GM23338 (cell line): Measurements from ENCODE around the gene GFRA1. TPM values are rescaled to one million over a fixed set of nuclear protein-coding genes. Genes with fewer than 3 reads are reported as not detected.

Source experiments
- ATAC-seq: fragments of 200-7000 bp; cut with Tn5 transposase; 3 replicates; pipeline ENCODE4 v1.9.1; 2020
- DNase-seq: peaks from one replicate; pipeline ENCODE4 v3.0.0-alpha.2; 2015; ENCODE audit warnings: low spot score
- H2AFZ ChIP-seq: fragments of 200-600 bp; sonication (generic); 2 replicates; pipeline ENCODE4 v1.8.0; 2016; ENCODE audit warnings: antibody characterized with exemption, mild to moderate bottlenecking, moderate library complexity
- H3F3A ChIP-seq: fragments of 200-600 bp; sonication (generic); replicated peaks from 2 replicates; pipeline ENCODE4 v1.8.0; 2017; ENCODE audit warnings: antibody characterized with exemption, mixed run types, low read depth
- H3K27ac ChIP-seq: fragments of 200-600 bp; sonication (generic); 2 replicates; pipeline ENCODE4 v1.6.1; 2016; ENCODE audit warnings: low read depth
- H3K27me3 ChIP-seq: fragments of 200-600 bp; sonication (generic); 2 replicates; pipeline ENCODE4 v1.8.0; 2016; ENCODE audit warnings: mild to moderate bottlenecking, mixed run types, moderate library complexity; ENCODE audit not compliant: insufficient read depth
- H3K36me3 ChIP-seq: fragments of 200-600 bp; sonication (generic); 2 replicates; pipeline ENCODE4 v1.8.0; 2016; ENCODE audit warnings: mild to moderate bottlenecking; ENCODE audit not compliant: insufficient read depth
- H3K4me1 ChIP-seq: fragments of 200-600 bp; sonication (generic); 2 replicates; pipeline ENCODE4 v1.8.0; 2016; ENCODE audit warnings: mild to moderate bottlenecking, moderate library complexity; ENCODE audit not compliant: insufficient read depth
- H3K4me2 ChIP-seq: fragments of 200-600 bp; sonication (generic); 2 replicates; pipeline ENCODE4 v1.7.1; 2017; ENCODE audit warnings: mixed run types
- H3K4me3 ChIP-seq: fragments of 200-600 bp; sonication (generic); 2 replicates; pipeline ENCODE4 v1.6.1; 2016; ENCODE audit warnings: mixed run types
- H3K79me2 ChIP-seq: fragments of 200-600 bp; sonication (generic); replicated peaks from 2 replicates; pipeline ENCODE4 v1.8.0; 2017; ENCODE audit warnings: mild to moderate bottlenecking; ENCODE audit not compliant: insufficient read depth
- H3K9me2 ChIP-seq: fragments of 200-600 bp; sonication (generic); 2 replicates; pipeline ENCODE4 v1.8.0; 2017; ENCODE audit not compliant: insufficient read depth
- H4K20me1 ChIP-seq: fragments of 200-600 bp; sonication (generic); replicated peaks from 2 replicates; pipeline ENCODE4 v1.8.0; 2017; ENCODE audit warnings: mild to moderate bottlenecking; ENCODE audit not compliant: insufficient read depth
- H3K27ac Mint-ChIP-seq: 2 replicates; pipeline ENCODE4 v1.8.0; 2020; ENCODE audit warnings: inconsistent platforms, mild to moderate bottlenecking, moderate library complexity, mixed read lengths
- H3K27me3 Mint-ChIP-seq: 3 replicates; pipeline ENCODE4 v1.8.0; 2022; ENCODE audit warnings: low read depth, mild to moderate bottlenecking, moderate library complexity, mixed read lengths, inconsistent platforms; ENCODE audit not compliant: insufficient read depth, poor library complexity
- H3K36me3 Mint-ChIP-seq: 3 replicates; pipeline ENCODE4 v1.8.0; 2021; ENCODE audit warnings: low read depth, mild to moderate bottlenecking, inconsistent platforms, moderate library complexity, mixed read lengths
- H3K4me1 Mint-ChIP-seq: 3 replicates; pipeline ENCODE4 v1.8.0; 2020; ENCODE audit warnings: mild to moderate bottlenecking, inconsistent platforms, mixed read lengths
- H3K4me3 Mint-ChIP-seq: 3 replicates; pipeline ENCODE4 v1.8.0; 2021; ENCODE audit warnings: moderate library complexity, mild to moderate bottlenecking, inconsistent platforms, mixed read lengths
- H3K9me3 Mint-ChIP-seq: 3 replicates; pipeline ENCODE4 v1.8.0; 2020; ENCODE audit warnings: moderate library complexity, mild to moderate bottlenecking, inconsistent platforms, mixed read lengths
- CREB1 ChIP-seq: fragments of 250-450 bp; sonication (Bioruptor Pico); IDR thresholded peaks from 2 replicates; pipeline ENCODE4 v1.5.0; 2020; ENCODE audit warnings: low read depth, mild to moderate bottlenecking, moderate library complexity
- CTCF ChIP-seq, 2 experiments: fragments of 200-600 bp in 1 of 2; sonication (generic) in 1 of 2; conservative IDR thresholded peaks; 2 replicates each; pipeline versions ENCODE4 v1.5.1 to v1.6.1; 2016 to 2017; ENCODE audit warnings: antibody characterized with exemption in 2 of 2, low read depth in 2 of 2, mild to moderate bottlenecking in 2 of 2, moderate library complexity in 1 of 2
- ETS1 ChIP-seq: IDR thresholded peaks from 2 replicates; pipeline ENCODE4 v1.6.1; 2016; ENCODE audit warnings: antibody characterized with exemption
- EZH2 ChIP-seq: fragments of 200-600 bp; sonication (generic); IDR thresholded peaks from one replicate; pipeline ENCODE4 v1.8.0; 2017; ENCODE audit warnings: antibody characterized with exemption, mild to moderate bottlenecking, low read depth; ENCODE audit not compliant: unreplicated experiment
- EZH2phosphoT487 ChIP-seq: fragments of 200-600 bp; sonication (generic); IDR thresholded peaks from one replicate; pipeline ENCODE4 v1.8.1; 2018; ENCODE audit warnings: antibody characterized with exemption; ENCODE audit not compliant: unreplicated experiment
- JUNB ChIP-seq: IDR thresholded peaks from one replicate; pipeline ENCODE4 v1.6.1; 2016; ENCODE audit warnings: antibody characterized with exemption; ENCODE audit not compliant: unreplicated experiment
- NANOG ChIP-seq: IDR thresholded peaks from 2 replicates; pipeline ENCODE4 v1.6.1; 2016; ENCODE audit warnings: antibody characterized with exemption, borderline replicate concordance
- POLR2AphosphoS5 ChIP-seq: IDR thresholded peaks from 2 replicates; pipeline ENCODE4 v1.6.1; 2016; ENCODE audit warnings: antibody characterized with exemption, low read depth
- STAT1 ChIP-seq: IDR thresholded peaks from one replicate; pipeline ENCODE4 v1.6.1; 2016; ENCODE audit warnings: antibody characterized with exemption; ENCODE audit not compliant: unreplicated experiment
- ZNF114 ChIP-seq: fragments of 250-450 bp; sonication (Bioruptor Pico); IDR thresholded peaks from 2 replicates; pipeline ENCODE4 v1.5.0; 2020; ENCODE audit warnings: mild to moderate bottlenecking, moderate library complexity
- ZNF331 ChIP-seq: fragments of 250-450 bp; sonication (Bioruptor Pico); IDR thresholded peaks from 2 replicates; pipeline ENCODE4 v1.5.0; 2020; ENCODE audit warnings: low read depth, mild to moderate bottlenecking, moderate library complexity
- ZNF462 ChIP-seq: fragments of 250-450 bp; sonication (Bioruptor Pico); IDR thresholded peaks from 2 replicates; pipeline ENCODE4 v1.5.0; 2020; ENCODE audit warnings: mild to moderate bottlenecking, moderate library complexity
- polyA plus RNA-seq: library from polyadenylated mRNA; unstranded; fragments of >200 nt; fragmentation: Nextera tagmentation; extraction: Ambion mirVana; gene quantifications from 2 replicates; pipeline ENCODE4 v1.2.1, GENCODE V29; 2016
- total RNA-seq: library from RNA; depleted of rRNA; stranded (reverse); fragments of >200 nt; shearing (Covaris generic); gene quantifications from 2 replicates; pipeline ENCODE4 v1.2.3, GENCODE V29; 2014
- TF ChIP-seq, protein P1 (sequence below): IDR thresholded peaks from one replicate; pipeline ENCODE4 v1.6.1; 2018; ENCODE audit warnings: antibody characterized with exemption; ENCODE audit not compliant: unreplicated experiment

Gene GFRA1
- total and polyA plus RNA-seq, 2 experiments from 2014 or later, result 1.4 to 2.8 TPM

DNA sequence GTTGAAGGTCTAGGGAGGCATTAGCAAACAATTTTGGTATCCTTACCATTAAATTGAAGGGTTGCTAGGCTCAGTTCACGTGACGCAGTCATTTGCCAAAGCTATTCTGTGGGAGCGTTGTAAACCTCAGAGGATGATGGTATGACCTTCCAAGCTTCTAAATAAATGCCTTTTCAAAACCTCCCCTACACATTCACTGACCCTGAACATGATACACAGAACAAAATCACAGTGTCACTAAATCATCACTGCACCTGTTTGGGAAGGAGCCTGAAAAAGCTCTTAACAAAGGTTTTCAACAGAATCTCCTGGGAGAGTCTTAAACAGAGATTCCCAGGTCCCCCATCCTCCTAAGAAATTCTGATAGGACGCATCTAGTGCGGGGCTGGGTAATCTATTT is 38.0 kb upstream of the GFRA1 start:
- Mint-ChIP-seq H3K36me3 (no peaks in the 10 kb centered on the region), H3K9me3 (no peaks in the 10 kb centered on the region; the same call in 2 of the 3 replicates), H3K4me3 (no peak overlapping the region), H3K27me3 (no peaks in the 10 kb centered on the region), H3K4me1 (peaks cover 3% of the 10 kb centered on the region), H3K27ac (no peak overlapping the region)
- Histone ChIP-seq H3K4me2 (no peak overlapping the region), H2AFZ (no peak overlapping the region), H3K4me1 (peaks cover 5% of the 10 kb centered on the region; the same call in 1 of the 2 replicates), H3F3A (no peaks in the 10 kb centered on the region), H3K27ac (no peak overlapping the region), H3K27me3 (no peaks in the 10 kb centered on the region), H3K79me2 (no peaks in the 10 kb centered on the region), H3K36me3 (no peaks in the 10 kb centered on the region), H3K4me3 (no peak overlapping the region), H4K20me1 (no peaks in the 10 kb centered on the region), H3K9me2 (0 out of 2 replicates have a peak, but pooled peaks cover 5% of the 10 kb centered on the region)
- TF ChIP-seq STAT1 (no peak), CREB1 (no peak), POLR2AphosphoS5 (no peak), ZNF331 (CRISPR knock-in tag) (no peak), NANOG (no peak), ZNF114 (no peak), ETS1 (no peak), ZNF462 (CRISPR knock-in tag) (no peak), JUNB (no peak), EZH2phosphoT487 (no peak), EZH2 (no peak), CTCF (conservative IDR thresholded peaks at IDR 0.05; ENCODE audit: low read depth in 2 of 2) (no peak)
- TF ChIP-seq, protein P1, sequence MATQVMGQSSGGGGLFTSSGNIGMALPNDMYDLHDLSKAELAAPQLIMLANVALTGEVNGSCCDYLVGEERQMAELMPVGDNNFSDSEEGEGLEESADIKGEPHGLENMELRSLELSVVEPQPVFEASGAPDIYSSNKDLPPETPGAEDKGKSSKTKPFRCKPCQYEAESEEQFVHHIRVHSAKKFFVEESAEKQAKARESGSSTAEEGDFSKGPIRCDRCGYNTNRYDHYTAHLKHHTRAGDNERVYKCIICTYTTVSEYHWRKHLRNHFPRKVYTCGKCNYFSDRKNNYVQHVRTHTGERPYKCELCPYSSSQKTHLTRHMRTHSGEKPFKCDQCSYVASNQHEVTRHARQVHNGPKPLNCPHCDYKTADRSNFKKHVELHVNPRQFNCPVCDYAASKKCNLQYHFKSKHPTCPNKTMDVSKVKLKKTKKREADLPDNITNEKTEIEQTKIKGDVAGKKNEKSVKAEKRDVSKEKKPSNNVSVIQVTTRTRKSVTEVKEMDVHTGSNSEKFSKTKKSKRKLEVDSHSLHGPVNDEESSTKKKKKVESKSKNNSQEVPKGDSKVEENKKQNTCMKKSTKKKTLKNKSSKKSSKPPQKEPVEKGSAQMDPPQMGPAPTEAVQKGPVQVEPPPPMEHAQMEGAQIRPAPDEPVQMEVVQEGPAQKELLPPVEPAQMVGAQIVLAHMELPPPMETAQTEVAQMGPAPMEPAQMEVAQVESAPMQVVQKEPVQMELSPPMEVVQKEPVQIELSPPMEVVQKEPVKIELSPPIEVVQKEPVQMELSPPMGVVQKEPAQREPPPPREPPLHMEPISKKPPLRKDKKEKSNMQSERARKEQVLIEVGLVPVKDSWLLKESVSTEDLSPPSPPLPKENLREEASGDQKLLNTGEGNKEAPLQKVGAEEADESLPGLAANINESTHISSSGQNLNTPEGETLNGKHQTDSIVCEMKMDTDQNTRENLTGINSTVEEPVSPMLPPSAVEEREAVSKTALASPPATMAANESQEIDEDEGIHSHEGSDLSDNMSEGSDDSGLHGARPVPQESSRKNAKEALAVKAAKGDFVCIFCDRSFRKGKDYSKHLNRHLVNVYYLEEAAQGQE, result no peak
- DNase-seq (no peak), ATAC-seq (no peak)
